Brain microvascular endothelial cell (primary cell): ENCODE measurements around the gene SLC28A2.
"Not testable (repeated sequence)": the region's sequence is repeated elsewhere in the genome, so short reads cannot be mapped to it uniquely, and the experiment has no call there.

ENCODE experiments used
- DNase-seq: peaks from one replicate; pipeline ENCODE4 v3.0.0-alpha.2; 2020
- H3K27ac ChIP-seq: fragments of 250-450 bp; sonication (Bioruptor Pico); 2 replicates; pipeline ENCODE4 v1.5.1; 2020; ENCODE audit warnings: mild to moderate bottlenecking, moderate library complexity
- H3K27me3 ChIP-seq: fragments of 250-450 bp; sonication (Bioruptor Pico); replicated peaks from 2 replicates; pipeline ENCODE4 v1.5.1; 2020; ENCODE audit warnings: mild to moderate bottlenecking
- H3K36me3 ChIP-seq: fragments of 250-450 bp; sonication (Bioruptor Pico); replicated peaks from 2 replicates; pipeline ENCODE4 v1.5.1; 2020; ENCODE audit warnings: mild to moderate bottlenecking
- H3K4me3 ChIP-seq: 2 replicates; pipeline ENCODE4 v1.5.1; 2011; ENCODE audit warnings: low read depth, mild to moderate bottlenecking, control low read depth, low read length, moderate library complexity
- CTCF ChIP-seq: IDR thresholded peaks from 2 replicates; pipeline ENCODE4 v1.5.1; 2011; ENCODE audit warnings: low read depth, mild to moderate bottlenecking, moderate library complexity, low read length, control low read depth, inconsistent platforms; ENCODE audit errors: missing control alignments
- in situ Hi-C: cut with HindIII; loops from 2 replicates; pipeline ENCODE4 v1.10.0; 2017; ENCODE audit warnings: low sequenced_read_pairs, low pct_ligation_motif_present

Gene SLC28A2

GRCh38 chr15:45306105-45306504 is 54.1 kb downstream of the SLC28A2 start:
- in situ Hi-C loops: no loop called here
- no peak for DNase-seq
- Histone ChIP-seq H3K36me3 (no peaks in the 10 kb centered on the region), H3K4me3 (no peak overlapping the region), H3K27ac (no peak overlapping the region), H3K27me3 (no peaks in the 10 kb centered on the region)
- TF ChIP-seq CTCF: no peak

- H3K4me3 ChIP-seq: no peak overlapping the region
- peak; percentile 51 for TF ChIP-seq CTCF
- in situ Hi-C loops: no loop called here
- H3K27me3 ChIP-seq: no peaks in the 10 kb centered on the region
- H3K36me3 ChIP-seq: no peaks in the 10 kb centered on the region
- H3K27ac ChIP-seq: no peak overlapping the region
- peak; percentile 11 for DNase-seq
Observed at GRCh38 chr15:45307230-45307924, 55.3 kb downstream of the SLC28A2 start.

- H3K36me3 ChIP-seq, DNase-seq, H3K27me3 ChIP-seq, in situ Hi-C loops, H3K4me3 ChIP-seq, H3K27ac ChIP-seq: not testable (repeated sequence)
Observed at GRCh38 chr15:45314117-45314516, 62.1 kb downstream of the SLC28A2 start.

- no peaks in the 10 kb centered on the region for H3K36me3 ChIP-seq
- no peaks in the 10 kb centered on the region for H3K27me3 ChIP-seq
- TF ChIP-seq CTCF: peak; percentile 25
- no peak overlapping the region for H3K4me3 ChIP-seq
- in situ Hi-C loops: no loop called here
- no peak for DNase-seq
- H3K27ac ChIP-seq: no peak overlapping the region
Observed at GRCh38 chr15:45314960-45315359, 62.9 kb downstream of the SLC28A2 start.

GRCh38 chr15:45319472-45320214 is 67.6 kb downstream of the SLC28A2 start:
- DNase-seq: no peak
- H3K4me3 ChIP-seq: no peak overlapping the region

More at GRCh38 chr15:45319472-45320214, 67.6 kb downstream of the SLC28A2 start:
- Histone ChIP-seq H3K36me3 (no peaks in the 10 kb centered on the region), H3K27ac (no peak overlapping the region), H3K27me3 (no peaks in the 10 kb centered on the region)
- in situ Hi-C loops: no loop called here
- TF ChIP-seq CTCF: no peak
